Stimulated activated CD4-positive, alpha-beta T cell treated with anti-CD3 and anti-CD28 coated beads, TNF-alpha, amount 100 ng/mL, for 1 hour (primary cell): ENCODE measurements around the gene ING4.
A peak's percentile ranks its signal among the peaks of the same experiment; 100 is the strongest.

ENCODE experiments used
- DNase-seq, 3 donors: peaks; one replicate each; pipeline ENCODE4 v3.0.0-alpha.2; 2020; ENCODE audit warnings: low read depth in 3 of 3, low spot score in 1 of 3

Gene ING4

DNA sequence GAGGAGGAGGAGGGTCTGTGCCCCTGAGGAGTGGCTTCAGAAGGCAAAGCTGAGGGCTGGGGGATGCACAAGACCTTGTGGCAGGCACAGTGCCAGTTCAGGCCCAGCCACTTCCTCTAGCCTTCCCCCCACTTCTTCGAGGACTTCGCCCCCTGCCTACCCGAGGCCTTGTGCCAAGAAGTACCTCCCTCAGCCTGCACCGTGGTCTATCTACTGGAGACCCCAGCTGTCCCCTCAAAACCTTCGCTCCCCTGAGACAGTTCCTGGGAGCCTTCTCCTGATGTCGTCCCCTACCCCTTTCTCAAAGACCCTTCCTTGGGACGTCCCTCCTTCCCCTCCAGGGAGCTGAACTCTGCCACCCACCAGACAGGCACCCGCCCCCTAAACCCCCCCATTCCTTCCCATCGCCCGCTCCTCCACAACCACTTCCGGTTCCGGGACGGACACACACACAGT lies 25.7 kb upstream of the ING4 start:
- peak in 2 of 3 donors; percentile 16 to 54 for DNase-seq

DNA sequence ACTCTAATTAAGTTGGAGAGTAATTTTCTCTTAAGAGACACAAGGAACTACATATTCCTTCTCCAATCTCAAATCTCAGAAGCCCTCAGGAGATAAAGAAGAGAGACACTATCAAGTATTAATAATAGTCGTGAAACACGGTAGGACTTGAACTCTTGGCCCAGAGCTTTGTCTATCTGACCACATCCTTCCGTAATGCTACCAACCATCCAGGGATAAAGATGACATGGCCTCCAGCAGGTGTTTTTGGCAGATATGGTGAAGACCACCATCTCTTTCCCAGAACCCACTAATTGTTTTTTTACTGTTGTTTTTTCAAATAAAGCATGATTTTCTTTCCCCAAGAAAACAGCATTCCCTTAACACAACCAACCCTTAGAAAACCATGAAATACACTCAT lies 22.9 kb upstream of the ING4 start:
- no peak for DNase-seq

DNA sequence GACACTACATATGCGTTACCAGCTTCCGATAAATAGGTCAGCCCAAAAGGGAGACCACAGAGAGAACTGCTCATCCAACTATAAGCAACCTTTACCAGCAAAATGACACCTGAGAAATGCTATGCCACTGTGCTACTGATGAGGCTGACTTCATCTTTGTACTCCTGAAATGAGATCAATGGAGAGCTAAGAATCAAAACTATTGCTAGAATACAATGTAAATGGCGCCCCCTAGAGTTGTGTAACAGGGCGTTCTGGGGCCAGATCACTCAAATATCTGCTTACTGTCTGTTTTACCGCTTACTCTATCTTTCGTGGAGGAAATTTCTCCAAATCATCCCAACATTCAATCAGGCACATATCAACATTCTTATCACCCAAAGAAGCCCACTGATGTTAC lies 21.7 kb upstream of the ING4 start:
- no peak for DNase-seq

DNA sequence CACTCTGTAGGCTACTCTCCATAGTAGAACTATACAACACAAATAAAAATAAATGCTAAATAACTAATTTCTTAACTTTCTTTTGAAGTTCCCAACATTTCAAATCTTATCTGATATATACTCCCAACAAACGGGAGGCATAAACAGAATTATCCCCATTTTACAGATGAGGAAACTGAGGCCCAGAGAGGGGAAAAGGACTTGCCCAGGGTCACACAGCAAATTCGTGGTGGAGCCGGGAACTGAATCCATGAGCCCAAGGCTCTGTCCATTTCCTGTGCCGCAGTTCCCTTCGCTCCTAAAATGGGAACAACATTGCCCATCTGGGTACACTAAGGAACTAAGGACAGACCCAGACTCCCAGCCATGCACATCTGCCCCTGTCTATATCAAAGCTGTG lies 14.0 kb upstream of the ING4 start:
- DNase-seq, result no peak

DNA sequence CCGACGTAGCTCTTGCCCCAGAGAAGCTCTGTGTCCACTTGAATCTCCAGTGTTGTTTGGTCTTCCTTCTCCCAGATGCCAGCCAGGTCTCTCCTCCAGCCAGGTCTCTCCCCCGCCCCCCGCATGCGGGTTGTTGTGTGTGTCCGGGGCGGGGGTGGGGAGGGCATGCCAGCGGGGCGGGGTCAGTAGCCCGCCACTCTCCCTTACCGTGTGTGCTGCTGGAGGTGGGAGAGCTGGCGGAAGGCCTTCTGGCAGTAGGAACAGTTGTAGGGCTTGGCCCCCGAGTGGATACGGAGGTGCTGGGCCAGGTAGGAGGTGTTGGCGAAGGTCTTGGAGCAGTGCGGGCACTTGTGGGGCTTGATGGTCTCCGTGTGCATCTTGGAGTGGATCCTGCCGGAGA lies 9.2 kb upstream of the ING4 start:
- DNase-seq, result no peak

DNA sequence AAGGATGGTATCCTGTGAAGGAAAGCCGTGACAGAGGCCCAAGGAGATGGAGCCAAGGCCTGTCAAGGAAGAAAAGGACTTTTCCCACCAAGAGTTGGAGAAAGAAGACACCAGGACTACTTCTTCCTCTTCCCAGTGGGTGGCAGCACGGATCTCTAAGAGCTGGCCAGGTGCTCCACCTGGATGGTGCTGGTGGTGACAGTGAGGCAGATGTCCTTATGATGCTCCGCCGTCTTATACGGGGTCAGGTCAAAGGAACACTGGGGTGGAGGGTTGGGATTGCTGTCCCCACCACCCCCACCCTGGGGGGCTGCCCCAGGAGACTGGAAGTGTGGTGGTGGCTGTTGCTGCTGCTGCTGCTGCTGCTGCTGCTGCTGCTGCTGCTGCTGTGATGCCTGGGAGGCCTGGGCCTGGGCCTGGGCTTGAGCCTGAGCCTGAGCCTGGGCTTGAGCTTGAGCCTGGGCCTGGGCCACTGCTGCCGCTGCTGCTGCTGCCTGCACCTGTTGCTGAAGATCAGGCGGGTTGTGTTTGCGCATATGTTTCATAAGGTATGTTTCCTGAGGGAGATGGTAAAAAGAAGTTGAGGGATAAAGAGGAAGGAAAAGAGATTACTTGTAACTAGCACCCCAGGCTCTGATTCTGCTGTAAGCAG lies 4.8 kb upstream of the ING4 start:
- DNase-seq, result no peak

DNA sequence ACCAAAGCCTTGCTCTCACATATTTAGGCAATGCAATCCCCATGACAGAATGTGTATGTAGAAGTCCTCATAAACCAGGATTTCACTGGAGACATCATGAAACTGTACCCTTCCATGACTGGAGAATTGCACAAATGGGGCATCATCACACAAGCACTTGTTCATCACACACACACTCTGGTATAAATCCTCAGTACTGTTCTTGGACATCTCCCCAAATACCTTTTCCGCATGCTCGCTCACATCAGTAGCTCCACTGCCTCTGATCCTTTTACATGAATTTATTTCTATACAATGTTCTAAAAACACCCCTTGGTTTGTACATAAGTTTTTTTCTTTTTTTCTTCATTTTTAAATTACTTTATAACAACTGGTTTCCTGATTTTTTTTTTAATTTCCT lies 3.3 kb upstream of the ING4 start:
- DNase-seq, result no peak

DNA sequence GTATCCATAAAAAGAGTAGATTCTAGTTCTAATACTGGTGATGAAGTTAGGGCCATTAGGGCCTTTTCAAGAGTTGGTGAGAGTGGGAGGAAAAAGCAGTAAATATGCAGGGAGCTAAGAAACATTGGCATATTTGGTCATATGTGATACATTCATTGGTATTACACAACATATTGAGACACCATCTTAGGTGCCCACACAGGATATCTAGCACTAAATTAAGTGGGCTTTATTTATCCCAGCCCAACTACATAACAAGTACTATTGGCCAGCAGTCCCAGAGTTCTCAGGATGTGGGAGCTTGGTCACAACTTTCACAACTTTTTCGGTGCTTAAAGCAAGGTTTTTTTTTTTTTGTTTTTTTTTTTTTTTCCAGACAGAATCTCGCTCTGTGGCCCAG lies 2.0 kb upstream of the ING4 start:
- DNase-seq, result no peak

DNA sequence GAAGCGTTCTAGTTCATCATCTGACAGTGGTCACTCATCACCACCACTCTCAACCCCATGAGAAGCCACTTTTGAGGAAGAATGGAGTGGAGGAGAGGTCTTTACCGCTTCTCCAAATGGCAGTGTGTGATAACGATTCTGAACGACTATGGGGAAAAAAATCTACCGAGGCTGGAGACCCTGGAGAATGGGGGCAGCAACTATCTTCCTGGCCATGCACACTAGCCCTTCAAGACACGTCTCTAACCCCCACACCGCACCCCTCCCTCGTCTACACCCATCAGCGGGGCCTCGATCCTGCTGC lies 365 bp downstream of the ING4 start:
- no peak for DNase-seq

DNA sequence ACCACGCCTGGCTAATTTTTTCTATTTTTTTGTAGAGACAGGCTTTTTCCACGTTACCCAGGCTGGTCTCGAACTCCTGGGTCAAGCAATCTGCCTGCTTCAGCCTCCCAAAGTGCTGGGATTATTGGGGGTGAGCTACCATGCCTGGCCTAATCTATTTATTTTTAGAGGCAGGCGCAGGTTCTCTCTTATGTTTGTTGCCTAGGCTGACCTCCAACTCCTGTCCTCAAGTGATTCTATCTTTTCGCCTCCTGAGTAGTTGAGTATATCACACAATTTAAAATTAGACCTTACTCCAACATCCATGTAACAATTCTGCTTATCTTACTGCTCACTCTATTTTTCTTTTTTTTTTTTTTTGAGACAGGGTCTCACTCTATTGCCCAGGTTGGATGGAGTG lies 8.9 kb downstream of the ING4 start:
- no peak for DNase-seq

DNA sequence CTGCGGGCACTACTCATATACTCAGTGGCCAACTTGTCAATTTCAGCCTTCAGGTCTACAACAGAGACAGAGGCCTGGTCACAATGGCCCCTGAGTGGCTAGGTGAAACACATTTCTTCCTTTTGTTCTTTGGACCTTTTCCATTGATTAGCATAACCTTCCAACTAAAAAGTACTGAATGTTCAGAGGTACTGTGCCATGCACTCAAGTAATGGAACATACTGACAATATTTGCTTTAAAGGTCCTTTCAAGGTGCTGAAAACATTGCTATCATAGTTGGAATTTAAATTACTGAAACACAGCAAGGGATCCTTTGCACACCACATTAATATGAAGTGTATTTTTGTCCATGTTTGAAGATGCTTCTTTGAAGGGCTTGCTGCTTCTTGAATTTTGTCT lies 9.6 kb downstream of the ING4 start:
- DNase-seq, result no peak

DNA sequence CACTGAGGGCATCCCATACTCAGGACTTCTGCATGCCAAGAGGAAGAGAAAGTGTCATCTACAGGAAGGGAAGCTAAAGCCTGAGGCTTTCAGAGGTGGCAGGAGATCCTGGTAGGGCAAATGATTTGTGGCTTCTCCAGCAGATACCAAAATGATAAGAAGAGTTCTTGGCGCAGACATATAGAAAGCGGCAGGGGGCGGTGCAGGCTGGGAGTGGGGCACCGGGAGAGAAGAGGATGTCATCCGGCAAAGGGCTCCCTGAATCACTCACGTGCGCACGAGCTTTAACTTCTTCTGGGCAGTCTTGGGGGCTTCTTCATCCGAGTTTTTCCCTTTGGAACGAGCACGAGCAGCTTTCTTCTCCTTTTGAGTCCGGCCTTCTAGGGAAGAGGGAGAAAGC lies 10.5 kb downstream of the ING4 start:
- no peak for DNase-seq

DNA sequence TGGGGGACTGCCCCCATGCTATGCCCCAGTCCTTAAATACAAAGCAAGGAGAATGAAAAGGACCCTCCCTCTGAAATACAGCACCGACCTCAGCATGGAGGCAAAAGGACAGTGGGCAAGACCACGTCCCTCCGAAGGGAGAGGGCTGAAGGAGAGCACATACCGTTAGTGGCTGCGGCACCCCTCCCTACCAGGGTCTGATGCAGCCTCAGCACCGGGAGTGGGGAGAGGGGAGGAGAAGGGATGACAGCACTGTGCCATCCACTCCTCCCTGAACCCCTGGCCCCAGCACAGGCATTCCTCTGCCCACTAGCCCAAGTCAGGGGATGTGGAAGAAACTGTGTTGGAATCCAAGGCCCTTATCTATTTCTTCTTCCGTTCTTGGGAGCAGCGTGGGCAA lies 12.1 kb downstream of the ING4 start:
- DNase-seq, result no peak

DNA sequence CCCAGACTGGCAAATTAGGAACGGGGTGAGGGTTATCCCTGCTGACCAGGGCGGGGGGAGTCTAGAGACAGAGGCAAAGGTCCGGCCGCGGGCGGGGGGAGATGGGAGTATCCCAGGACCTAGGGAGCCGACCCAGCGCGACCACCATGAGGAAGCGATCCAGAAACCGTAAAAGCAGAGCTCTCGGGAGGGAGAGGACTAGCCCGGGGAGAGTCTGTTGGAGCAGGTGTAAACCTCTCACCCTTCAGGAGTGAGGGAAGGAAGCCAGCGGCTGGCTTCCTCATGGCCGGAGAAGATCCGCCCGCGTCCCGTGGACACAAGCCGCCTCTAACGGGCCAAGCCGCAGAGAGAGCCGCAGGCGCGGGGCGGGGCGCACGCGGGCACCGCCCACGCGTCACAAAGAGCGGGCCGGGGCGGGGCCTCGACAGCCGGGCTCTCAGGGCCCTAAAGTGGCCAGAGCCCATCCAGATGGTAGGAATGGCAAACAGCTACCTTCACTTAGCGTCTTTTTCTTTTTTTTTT lies 15.8 kb downstream of the ING4 start, which contains the start of gene ACRBP:
TSS of gene ACRBP (minus strand) at position 350 of the 522 bp plus-strand sequence. CDS start at position 284, 66 bp downstream.
- no peak for DNase-seq

DNA sequence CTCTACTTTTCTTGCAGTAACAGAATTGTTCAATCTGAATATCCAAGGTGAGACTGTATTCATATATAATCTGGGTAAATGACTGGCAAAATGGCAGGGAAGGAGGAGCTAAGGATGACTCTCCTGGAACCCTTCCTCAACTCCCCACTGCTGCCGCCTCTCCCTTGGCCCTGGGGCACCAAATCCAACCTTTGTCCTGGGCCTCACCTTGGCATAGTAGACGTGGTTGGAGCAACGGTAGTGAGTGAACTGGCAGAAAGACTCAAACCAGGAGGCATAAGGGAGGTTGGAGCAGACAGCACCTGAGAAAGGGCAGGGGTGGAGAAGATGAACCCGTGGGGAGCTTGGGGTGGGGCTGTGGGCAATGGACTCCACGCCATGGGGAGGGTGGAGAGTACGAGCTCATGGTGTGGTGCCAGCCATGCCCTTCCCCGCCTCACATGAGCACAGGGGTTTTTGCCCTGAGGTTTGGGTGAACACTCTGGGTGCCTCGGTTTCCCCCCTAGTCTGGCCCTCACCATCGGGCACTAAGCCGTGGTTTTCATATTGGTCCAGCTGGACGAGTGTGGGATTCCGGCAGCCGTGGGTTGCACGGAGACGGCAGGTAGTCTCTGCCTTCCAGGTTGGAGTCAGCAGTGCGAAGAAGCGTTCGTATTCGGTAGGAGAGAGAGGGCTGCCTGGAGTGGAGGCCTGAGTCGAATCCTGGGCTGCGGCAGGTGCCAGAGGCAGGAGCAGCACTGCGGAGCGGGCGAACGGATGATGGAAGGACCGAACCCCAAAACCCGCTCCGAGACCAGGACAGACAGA lies 16.4 kb downstream of the ING4 start:
- no peak for DNase-seq

DNA sequence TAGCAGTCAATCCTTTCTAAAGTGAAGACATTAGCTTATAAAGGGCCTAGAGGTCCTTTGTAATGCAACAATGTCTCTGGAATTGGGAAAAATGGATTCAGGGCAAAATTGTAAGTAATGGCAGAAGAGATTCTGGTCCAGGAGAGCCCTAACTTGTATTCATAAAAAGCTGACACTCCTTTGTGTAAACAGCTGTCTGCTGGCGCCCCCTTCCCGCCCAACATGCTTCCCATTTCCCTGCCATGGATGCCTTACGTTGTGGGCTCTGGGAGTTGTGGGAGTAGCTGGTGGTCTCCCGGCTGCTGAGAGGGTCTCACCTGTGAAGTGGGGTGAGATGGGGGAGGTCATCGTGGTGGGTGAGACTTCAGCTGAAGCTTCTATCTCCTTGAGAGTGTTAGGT lies 18.0 kb downstream of the ING4 start:
- DNase-seq, result no peak

DNA sequence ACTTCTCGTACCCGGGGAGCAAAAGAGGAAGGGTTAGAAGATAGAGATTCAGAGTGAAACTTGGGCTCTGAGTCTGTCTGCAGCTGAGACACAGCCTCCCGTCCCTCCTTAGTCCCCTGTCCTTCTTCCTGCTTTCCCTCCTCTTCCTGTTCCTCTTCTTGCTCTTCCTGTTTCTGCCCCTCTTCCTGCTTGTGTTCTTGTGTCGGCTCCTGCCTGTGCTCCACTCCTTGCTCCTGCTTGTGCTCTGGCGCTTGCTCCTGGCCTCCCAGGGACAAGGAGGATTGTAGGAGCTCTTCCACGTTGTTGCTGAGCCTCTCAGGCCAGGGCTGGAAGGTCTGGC lies 18.7 kb downstream of the ING4 start:
- no peak for DNase-seq

DNA sequence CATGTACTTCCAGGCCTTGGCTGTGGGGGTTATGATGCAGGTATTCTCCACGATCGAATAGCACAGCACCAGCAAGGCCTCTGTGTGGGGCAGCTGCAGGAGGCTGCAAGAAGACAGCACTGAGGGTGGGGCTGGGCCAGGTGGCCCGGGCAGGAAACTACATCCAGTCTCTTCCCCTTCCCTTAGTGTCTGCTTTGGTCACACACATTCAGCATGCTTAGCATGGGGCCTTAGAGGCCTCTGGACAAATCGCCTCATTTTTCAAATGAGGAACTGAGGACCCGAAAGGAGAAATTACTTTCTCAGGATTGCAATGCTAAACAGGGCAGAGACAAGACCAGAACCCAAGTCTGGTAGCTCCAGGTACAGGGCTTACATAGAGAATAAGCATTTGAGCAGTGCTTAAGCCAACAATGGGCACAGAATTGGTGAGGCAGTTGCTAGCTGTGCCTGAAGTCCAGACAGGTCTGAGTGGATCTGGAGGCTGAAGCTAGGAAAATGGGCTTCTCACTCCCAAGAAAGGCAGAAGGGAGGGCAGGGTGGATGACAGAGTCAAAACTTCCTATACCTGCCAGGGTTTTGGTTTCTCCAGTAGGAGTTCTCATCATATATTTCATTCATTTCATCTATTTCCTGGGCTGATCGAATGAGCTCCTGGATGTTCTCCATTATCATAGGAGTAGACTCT lies 19.2 kb downstream of the ING4 start:
- DNase-seq, result no peak

DNA sequence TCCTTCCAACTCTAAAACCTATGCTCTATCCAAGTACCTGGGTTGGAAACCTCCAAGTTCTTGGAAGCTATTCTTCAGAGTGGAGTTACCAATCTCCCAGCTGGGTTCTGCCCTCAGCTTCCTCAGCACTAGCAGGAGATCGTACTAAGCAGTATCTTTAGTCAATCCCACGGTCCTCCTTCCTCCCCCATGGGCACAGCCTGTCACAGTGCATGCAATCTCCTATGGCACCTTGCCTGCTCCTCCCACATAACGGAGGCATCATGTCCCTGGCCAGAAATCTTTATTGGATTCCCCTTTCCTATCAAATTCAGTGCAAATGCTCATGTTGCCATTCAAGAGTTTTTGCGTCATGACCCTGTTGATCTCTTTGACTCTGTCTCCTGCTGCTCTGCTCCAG lies 21.8 kb downstream of the ING4 start:
- no peak for DNase-seq

DNA sequence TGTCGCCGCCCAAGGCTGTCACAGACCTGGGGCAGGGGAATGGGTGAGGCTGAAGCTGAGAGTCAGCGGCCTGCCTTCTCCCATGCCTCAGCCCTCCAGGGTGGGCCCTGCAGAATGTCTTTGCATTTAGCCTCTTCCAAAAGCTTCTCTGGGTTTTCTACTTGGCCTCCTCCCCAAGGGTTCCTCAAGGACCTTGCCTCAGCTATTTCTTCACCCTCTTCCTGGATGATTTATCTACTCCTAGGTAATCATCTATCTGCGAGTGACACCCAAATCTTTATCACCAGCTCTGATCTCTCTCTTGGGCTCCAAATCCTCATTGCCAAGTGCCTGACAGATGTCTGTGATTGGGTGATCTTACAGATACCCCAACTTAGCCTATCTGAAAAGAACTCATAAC lies 22.4 kb downstream of the ING4 start:
- no peak for DNase-seq

DNA sequence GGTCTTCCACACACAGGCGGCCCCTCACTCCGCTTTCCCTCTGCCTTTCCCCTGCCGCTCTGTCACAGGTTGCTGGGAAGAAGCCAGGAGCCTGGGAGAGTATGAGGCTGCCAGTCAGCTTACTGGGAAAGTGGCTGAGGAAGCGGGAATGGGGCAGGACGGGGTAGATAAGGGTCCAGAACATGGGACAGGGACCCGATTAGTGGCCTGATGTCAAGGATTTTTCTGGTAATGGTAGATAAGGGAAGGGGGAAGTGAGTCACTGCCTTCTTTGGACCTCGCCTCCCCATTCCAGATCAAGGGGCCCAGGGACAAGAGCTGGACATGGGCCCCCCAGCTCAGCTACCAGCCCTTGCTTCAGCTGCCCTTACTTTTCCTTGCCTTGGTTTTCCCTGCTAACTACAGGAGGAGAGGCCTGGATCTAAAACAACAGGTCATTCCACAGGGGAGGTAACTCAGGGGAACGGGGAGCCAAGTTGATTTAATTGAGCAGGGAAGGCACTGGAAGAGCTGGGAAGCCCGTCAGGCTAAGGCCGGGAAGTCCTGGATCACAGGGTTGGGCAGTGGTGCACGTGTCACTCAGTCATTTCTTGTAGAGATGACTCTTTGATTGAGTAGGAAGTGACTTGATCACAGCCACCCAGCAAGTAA lies 23.6 kb downstream of the ING4 start:
- no peak for DNase-seq

DNA sequence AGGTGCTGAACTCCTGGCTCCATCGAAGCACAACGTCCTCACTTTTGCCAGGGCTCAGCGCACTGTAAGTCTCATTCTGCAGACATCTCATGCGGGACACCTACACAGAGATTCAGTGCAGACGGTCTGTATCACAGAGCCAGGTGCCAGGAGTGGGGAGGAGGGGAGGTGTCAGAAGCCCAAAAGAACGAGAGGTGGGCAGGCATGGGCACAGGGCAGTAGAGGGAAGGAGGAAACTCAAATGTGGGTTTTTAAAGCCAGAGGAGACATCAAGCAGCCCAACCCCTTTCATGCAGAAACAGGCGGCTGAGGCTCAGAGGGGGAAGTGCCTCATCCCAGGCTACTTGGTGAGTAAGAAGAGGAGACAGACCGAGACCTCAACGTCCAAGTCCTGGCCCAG lies 24.6 kb downstream of the ING4 start:
- no peak for DNase-seq
